GM12878 (cell line): Measurements from ENCODE around the gene CHAT. TPM values are rescaled to one million over a fixed set of nuclear protein-coding genes. Genes with fewer than 3 reads are reported as not detected.

ENCODE experiments used
- ATAC-seq: fragments of 200-7000 bp; cut with Tn5 transposase; 3 replicates; pipeline ENCODE4 v1.9.1; 2020; ENCODE audit warnings: mild to moderate bottlenecking, moderate library complexity
- BruUV-seq: library from RNA; stranded (reverse); fragments of 400-500 nt; replicated peaks from 2 replicates; lab custom pipeline; 2021; lab: Mats Ljungman, UMichigan
- CTCF ChIA-PET: fragments of 300-600 bp; sonication (Branson Sonifier 250); formaldehyde crosslinking; extraction: SDS; loops from one replicate; lab custom pipeline; 2021; ENCODE audit warnings: inconsistent platforms; lab: Yijun Ruan, JAX
- POLR2A ChIA-PET: fragments of 350-600 bp; formaldehyde crosslinking; extraction: SDS; loops from one replicate; lab custom pipeline; 2021; ENCODE audit warnings: inconsistent platforms; lab: Charles Lee
- RAD21 ChIA-PET: fragments of 300-600 bp; sonication (Branson Sonifier 250); formaldehyde crosslinking; loops from one replicate; lab custom pipeline; 2023; ENCODE audit warnings: antibody characterized with exemption; ENCODE audit not compliant: unreplicated experiment; lab: Charles Lee
- SMC1A ChIA-PET: fragments of 300-600 bp; sonication (Branson Sonifier 250); formaldehyde crosslinking; loops from one replicate; lab custom pipeline; 2023; ENCODE audit not compliant: unreplicated experiment, uncharacterized antibody; lab: Charles Lee
- DNase-seq: peaks from one replicate; pipeline ENCODE4 v3.0.0-alpha.2; 2011; ENCODE audit warnings: low read depth, low spot score
- FAIRE-seq: peaks from 3 replicates; lab custom pipeline; 2011; peaks lifted over from hg19 to GRCh38; lab: Jason Lieb, UNC
- H2AFZ ChIP-seq: 2 replicates; pipeline ENCODE4 v1.6.0; 2011; ENCODE audit warnings: low read depth, low read length, control low read depth; ENCODE audit not compliant: control insufficient read depth
- H3K27ac ChIP-seq: 2 replicates; pipeline ENCODE4 v1.5.1; 2011; ENCODE audit warnings: control low read depth; ENCODE audit not compliant: control insufficient read depth, insufficient read depth
- H3K27me3 ChIP-seq, 2 experiments: replicated peaks in 1 of 2; 2 replicates each; pipeline versions ENCODE4 v1.6.0 to v1.6.1; 2011; ENCODE audit warnings: low read length in 1 of 2; ENCODE audit not compliant: control insufficient read depth in 2 of 2, insufficient read depth in 2 of 2
- H3K36me3 ChIP-seq, 2 experiments: 2 replicates each; pipeline ENCODE4 v1.5.1; 2011; ENCODE audit warnings: low read length in 1 of 2; ENCODE audit not compliant: control insufficient read depth in 2 of 2, insufficient read depth in 2 of 2
- H3K4me1 ChIP-seq: 2 replicates; pipeline ENCODE4 v1.6.1; 2011; ENCODE audit warnings: mild to moderate bottlenecking, low read length, moderate library complexity, mixed read lengths; ENCODE audit not compliant: control insufficient read depth, insufficient read depth
- H3K4me2 ChIP-seq: 2 replicates; pipeline ENCODE4 v1.6.0; 2011; ENCODE audit warnings: control low read depth; ENCODE audit not compliant: control insufficient read depth, insufficient read depth
- H3K4me3 ChIP-seq: fragments of 200-600 bp; sonication (generic); 2 replicates; pipeline ENCODE4 v1.5.1; 2016
- H3K79me2 ChIP-seq: 2 replicates; pipeline ENCODE4 v1.6.0; 2011; ENCODE audit warnings: low read length; ENCODE audit not compliant: control insufficient read depth, insufficient read depth
- H3K9ac ChIP-seq: 2 replicates; pipeline ENCODE4 v1.8.0; 2011; ENCODE audit warnings: low read length, control low read depth, mixed read lengths; ENCODE audit not compliant: control insufficient read depth, insufficient read depth
- H3K9me3 ChIP-seq: replicated peaks from 3 replicates; pipeline ENCODE4 v1.5.1; 2011; ENCODE audit warnings: mild to moderate bottlenecking, low read length; ENCODE audit not compliant: control insufficient read depth, insufficient read depth
- H4K20me1 ChIP-seq: 2 replicates; pipeline ENCODE4 v1.6.0; 2011; ENCODE audit not compliant: control insufficient read depth, insufficient read depth
- BCL11A ChIP-seq: IDR thresholded peaks from 2 replicates; pipeline ENCODE4 v1.6.1; 2011; ENCODE audit warnings: low read depth, low read length
- BMI1 ChIP-seq: fragments of 450-650 bp; IDR thresholded peaks from 2 replicates; pipeline ENCODE4 v1.6.1; 2016; ENCODE audit warnings: mild to moderate bottlenecking, moderate library complexity, borderline replicate concordance
- CTCF ChIP-seq, 3 experiments: IDR thresholded peaks in 2 of 3; conservative IDR thresholded peaks in 1 of 3; 2 replicates each; pipeline ENCODE4 v1.5.1; 2011; ENCODE audit warnings: low read depth in 3 of 3, low read length in 3 of 3, mild to moderate bottlenecking in 3 of 3, control low read depth in 2 of 3, moderate library complexity in 2 of 3, inconsistent platforms in 1 of 3, mixed read lengths in 1 of 3; ENCODE audit not compliant: control insufficient read depth in 2 of 3, insufficient read depth in 1 of 3; ENCODE audit errors: extremely low read depth in 1 of 3
- EGR1 ChIP-seq, 2 experiments: IDR thresholded peaks; 1 replicate in 1 of 2; 2 replicates in 1 of 2; pipeline ENCODE4 v1.6.1; 2011 to 2012; ENCODE audit warnings: low read depth in 2 of 2, low read length in 2 of 2, borderline replicate concordance in 1 of 2, mild to moderate bottlenecking in 1 of 2, moderate library complexity in 1 of 2
- NRF1 ChIP-seq: conservative IDR thresholded peaks from 2 replicates; pipeline ENCODE4 v1.6.1; 2011; ENCODE audit warnings: mild to moderate bottlenecking, low read depth, low read length, improper control_type of control experiment
- PBX3 ChIP-seq: IDR thresholded peaks from 2 replicates; pipeline ENCODE4 v1.6.1; 2011; ENCODE audit warnings: mild to moderate bottlenecking, low read depth, low read length, moderate library complexity; ENCODE audit not compliant: insufficient replicate concordance
- SIN3A ChIP-seq: IDR thresholded peaks from 2 replicates; pipeline ENCODE4 v1.6.1; 2012; ENCODE audit warnings: low read depth, low read length, improper control_type of control experiment
- ZNF24 ChIP-seq: fragments of 450-650 bp; IDR thresholded peaks from 2 replicates; pipeline ENCODE4 v1.6.1; 2017; ENCODE audit warnings: antibody characterized with exemption, mild to moderate bottlenecking
- WGBS: methylation state at CpG from one replicate; pipeline ENCODE4 v1.1.6; 2016; ENCODE audit warnings: low lambda C conversion rate; ENCODE audit not compliant: insufficient replicate concordance, insufficient coverage; ENCODE audit errors: missing lambda C conversion rate; 5-methylcytosine and 5-hydroxymethylcytosine counted together
- in situ Hi-C: fragments of 300-500 bp; cut with MboI; formaldehyde crosslinking; loops from 9 replicates; pipeline ENCODE4 v1.14.3; 2018; ENCODE audit warnings: mixed read lengths
- intact Hi-C: fragments of 100-400 bp; cut with micrococcal nuclease; formaldehyde crosslinking; loops from one replicate; pipeline ENCODE4 v1.14.2; 2022; ENCODE audit not compliant: unreplicated experiment
- polyA plus RNA-seq, 11 experiments: library from polyadenylated mRNA; depleted of rRNA in 4 of 11; unstranded in 6 of 11; stranded (reverse) in 5 of 11; fragments of >200 nt; fragmentation: Nextera tagmentation in 4 of 11; fragmentation: Illumina TruSeq in 1 of 11; extraction: Ambion mirVana in 4 of 11; extraction: Trizol in 1 of 11; gene quantifications; 1 replicate in 1 of 11; 2 replicates in 10 of 11; pipeline versions ENCODE4 v1.2.1 to v1.2.3, GENCODE V29; 2011 to 2016; ENCODE audit warnings: inconsistent platforms in 2 of 11, missing spikeins in 2 of 11, low read depth in 1 of 11
- total RNA-seq, 4 experiments: library from RNA; depleted of rRNA in 3 of 4; stranded (reverse); fragments of >200 nt in 3 of 4; fragmentation: Illumina TruSeq in 1 of 4; extraction: Trizol in 1 of 4; gene quantifications; 2 replicates each; pipeline versions ENCODE4 v1.2.1 to v1.2.3, GENCODE V29; 2013 to 2021

Gene CHAT
- total and polyA plus RNA-seq, 10 of the 15 experiments (the other 5 are each of a cell fraction or from before 2014, with no cell fraction given), result not detected

- TF ChIP-seq PBX3, result no peak
- TF ChIP-seq CTCF (IDR thresholded peaks at IDR 0.05 in 2 of 3, conservative IDR thresholded peaks at IDR 0.05 in 1 of 3; ENCODE audit: control insufficient read depth in 2 of 3, extremely low read depth in 1 of 3, insufficient read depth in 1 of 3, low read depth in 3 of 3, low read length in 3 of 3), result no peak
- TF ChIP-seq BCL11A, result no peak
- TF ChIP-seq SIN3A, result no peak
These were observed 42.4 kb upstream of the CHAT start (continued) for GRCh38 chr10:49571388-49571787.

- Histone ChIP-seq H3K9me3 (peaks cover 2% of the 10 kb centered on the region; the same call in 2 of the 3 replicates), H3K4me1 (no peaks in the 10 kb centered on the region), H3K79me2 (no peaks in the 10 kb centered on the region), H3K4me3 (no peak overlapping the region), H3K9ac (no peak overlapping the region), H3K36me3 (no peaks in the 10 kb centered on the region)
- DNase-seq (no peak), FAIRE-seq (no peak)
- ChIA-PET RAD21 (no interaction called here), CTCF (no interaction called here)
- WGBS, result 45% methylated on average over 9 of the region's 9 CpGs
- TF ChIP-seq ZNF24, result no peak
- TF ChIP-seq NRF1, result no peak
- TF ChIP-seq BMI1, result no peak
- TF ChIP-seq EGR1 (IDR thresholded peaks at IDR 0.05; ENCODE audit: borderline replicate concordance in 1 of 2, low read depth in 2 of 2, low read length in 2 of 2), result no peak
- TF ChIP-seq, all 136 proteins: peak for 0
- ATAC-seq, result no peak
- POLR2A ChIA-PET, result no interaction called here
- H3K4me2 ChIP-seq, result no peak overlapping the region
- SMC1A ChIA-PET, result no interaction called here
- in situ Hi-C loops, result no loop called here
- H3K27ac ChIP-seq, result no peak overlapping the region
- intact Hi-C loops, result no loop called here
- H2AFZ ChIP-seq, result no peak overlapping the region
- H3K27me3 ChIP-seq, result no peaks in the 10 kb centered on the region
- BruUV-seq, result no TSS peak
- H4K20me1 ChIP-seq, result no peaks in the 10 kb centered on the region
These were observed 41.2 kb upstream of the CHAT start for GRCh38 chr10:49572594-49573114.
